ENCODE data around the gene CPLANE2.

The CPLANE2 gene

DNA sequence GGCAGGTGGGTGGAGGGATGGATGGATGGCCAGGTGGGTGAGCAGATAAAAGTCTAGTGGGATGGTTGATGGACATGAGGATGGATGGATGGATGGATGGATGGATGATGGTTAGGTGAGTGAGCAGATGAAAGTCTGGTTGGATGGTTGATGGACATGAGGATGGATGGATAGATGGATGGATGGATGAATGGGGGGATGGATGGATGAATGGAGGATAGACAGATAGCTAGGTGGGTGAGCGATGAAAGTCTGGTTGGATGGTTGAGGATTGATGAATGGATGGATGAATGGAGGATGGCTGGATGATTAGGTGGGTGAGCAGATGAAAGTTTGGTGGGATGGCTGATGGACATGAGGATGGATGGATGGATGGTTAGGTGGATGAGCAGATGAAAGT, 15.5 kb downstream of the CPLANE2 start:
- no peaks in the 10 kb centered on the region for H3K9me3 Mint-ChIP-seq
- TF ChIP-seq, protein P1, sequence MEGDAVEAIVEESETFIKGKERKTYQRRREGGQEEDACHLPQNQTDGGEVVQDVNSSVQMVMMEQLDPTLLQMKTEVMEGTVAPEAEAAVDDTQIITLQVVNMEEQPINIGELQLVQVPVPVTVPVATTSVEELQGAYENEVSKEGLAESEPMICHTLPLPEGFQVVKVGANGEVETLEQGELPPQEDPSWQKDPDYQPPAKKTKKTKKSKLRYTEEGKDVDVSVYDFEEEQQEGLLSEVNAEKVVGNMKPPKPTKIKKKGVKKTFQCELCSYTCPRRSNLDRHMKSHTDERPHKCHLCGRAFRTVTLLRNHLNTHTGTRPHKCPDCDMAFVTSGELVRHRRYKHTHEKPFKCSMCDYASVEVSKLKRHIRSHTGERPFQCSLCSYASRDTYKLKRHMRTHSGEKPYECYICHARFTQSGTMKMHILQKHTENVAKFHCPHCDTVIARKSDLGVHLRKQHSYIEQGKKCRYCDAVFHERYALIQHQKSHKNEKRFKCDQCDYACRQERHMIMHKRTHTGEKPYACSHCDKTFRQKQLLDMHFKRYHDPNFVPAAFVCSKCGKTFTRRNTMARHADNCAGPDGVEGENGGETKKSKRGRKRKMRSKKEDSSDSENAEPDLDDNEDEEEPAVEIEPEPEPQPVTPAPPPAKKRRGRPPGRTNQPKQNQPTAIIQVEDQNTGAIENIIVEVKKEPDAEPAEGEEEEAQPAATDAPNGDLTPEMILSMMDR (IDR thresholded peaks at IDR 0.05; ENCODE audit: unreplicated experiment in 3 of 3), result no peak
- no peak overlapping the region for H3K27ac Mint-ChIP-seq
- H3K4me1 Mint-ChIP-seq, result peaks cover 5% of the 10 kb centered on the region
- H3K27me3 Mint-ChIP-seq (ENCODE audit: low read depth), result peaks cover 54% of the 10 kb centered on the region
- no peak overlapping the region for H3K4me3 Mint-ChIP-seq
- no peaks in the 10 kb centered on the region for H3K36me3 Mint-ChIP-seq (ENCODE audit: low read depth)

DNA sequence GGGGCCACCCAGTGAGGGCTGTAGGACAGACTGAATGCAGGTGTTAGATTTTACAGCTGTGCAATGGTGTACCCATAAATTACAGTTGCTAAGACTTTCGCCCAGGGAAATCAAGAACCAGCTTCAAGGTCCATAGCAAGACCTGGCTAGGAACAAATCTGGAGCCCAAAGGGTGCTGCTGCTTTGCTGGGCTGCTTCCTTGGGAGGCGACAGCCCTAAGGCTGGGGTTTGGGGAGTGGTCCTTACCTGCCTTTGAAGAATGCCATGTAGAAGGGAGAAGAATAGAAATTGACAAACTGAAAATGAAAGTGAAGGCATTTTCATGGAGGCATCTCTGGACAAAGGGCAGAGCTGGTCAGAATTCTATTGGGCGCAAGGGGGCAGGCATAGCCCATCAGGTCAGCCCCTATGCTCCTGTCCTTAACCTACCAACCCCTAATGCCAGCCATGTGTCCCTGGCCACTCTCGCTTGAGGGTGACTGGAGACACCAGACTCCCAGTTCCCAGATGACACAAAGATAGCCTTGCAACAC, 16.9 kb downstream of the CPLANE2 start:
- peaks cover 43% of the 10 kb centered on the region for H3K27me3 Mint-ChIP-seq (ENCODE audit: low read depth)
- no peaks in the 10 kb centered on the region for H3K9me3 Mint-ChIP-seq
- no peak overlapping the region for H3K4me3 Mint-ChIP-seq
- no peak overlapping the region for H3K27ac Mint-ChIP-seq
- peaks cover 15% of the 10 kb centered on the region for H3K4me1 Mint-ChIP-seq
- H3K36me3 Mint-ChIP-seq (ENCODE audit: low read depth), result no peaks in the 10 kb centered on the region
- TF ChIP-seq, protein P1 (IDR thresholded peaks at IDR 0.05; ENCODE audit: unreplicated experiment in 3 of 3), result no peak

DNA sequence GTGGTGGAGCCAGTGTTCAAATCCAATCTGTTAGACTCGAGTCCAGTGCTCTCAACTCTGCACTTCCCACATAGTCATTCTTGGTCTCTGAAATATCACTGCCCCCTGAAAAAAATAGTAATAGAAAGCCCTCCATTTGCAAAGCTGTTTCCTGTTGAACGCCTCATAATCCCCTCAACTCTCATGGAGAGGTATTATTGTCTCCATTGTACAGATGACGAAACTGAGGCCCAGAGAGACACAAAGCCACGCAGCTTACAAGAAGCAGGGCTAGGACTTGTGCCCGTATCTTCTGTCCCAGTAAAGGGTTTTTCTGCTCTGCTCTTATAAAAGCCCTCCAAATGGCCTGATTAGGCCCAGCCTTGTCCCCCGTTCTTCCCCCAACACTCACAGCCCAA, 18.3 kb downstream of the CPLANE2 start:
- Mint-ChIP-seq H3K9me3 (no peaks in the 10 kb centered on the region), H3K4me3 (peak overlapping the region; percentile 30 to 89 (median 68)), H3K36me3 (ENCODE audit: low read depth) (no peaks in the 10 kb centered on the region), H3K4me1 (peaks cover 15% of the 10 kb centered on the region), H3K27ac (no peak overlapping the region), H3K27me3 (ENCODE audit: low read depth) (peaks cover 29% of the 10 kb centered on the region)
- TF ChIP-seq, protein P1 (IDR thresholded peaks at IDR 0.05; ENCODE audit: unreplicated experiment in 3 of 3), result no peak

DNA sequence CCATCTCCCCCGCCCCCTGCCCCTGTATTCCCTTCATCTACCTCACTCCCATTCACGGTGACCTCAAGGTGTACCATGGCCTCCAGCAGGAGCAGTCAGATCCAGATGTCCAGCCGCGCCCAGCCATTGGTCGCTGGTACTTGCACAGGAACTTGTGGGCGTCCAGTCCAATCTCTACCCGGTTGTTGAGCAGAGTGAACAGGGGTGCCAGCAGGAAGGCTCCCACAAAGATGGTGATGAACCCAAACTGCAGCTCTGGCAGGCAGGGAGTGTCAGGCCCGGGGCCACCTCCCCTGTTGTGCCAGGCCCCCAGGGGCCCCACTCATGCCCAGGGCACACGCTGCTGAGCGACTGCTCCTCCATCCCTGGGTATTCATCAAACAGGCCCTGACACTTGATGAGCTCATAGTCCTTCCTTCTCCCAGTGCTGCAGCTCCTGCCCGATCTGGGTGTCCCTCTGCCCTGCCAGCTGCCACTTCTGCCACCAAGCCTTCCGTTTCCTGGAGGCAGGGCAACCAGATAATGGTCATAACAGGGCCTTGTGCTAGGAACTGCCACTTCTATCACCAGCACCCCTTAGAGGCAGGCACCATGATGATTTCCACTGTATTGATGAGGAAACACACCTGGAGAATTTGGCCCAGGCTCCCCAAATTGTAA, 18.8 kb downstream of the CPLANE2 start:
- TF ChIP-seq, protein P1 (IDR thresholded peaks at IDR 0.05; ENCODE audit: unreplicated experiment in 3 of 3), result no peak
- no peaks in the 10 kb centered on the region for H3K9me3 Mint-ChIP-seq
- no peak overlapping the region for H3K27ac Mint-ChIP-seq
- H3K4me3 Mint-ChIP-seq, result peak overlapping the region; percentile 88 to 93 (median 89)
- peaks cover 15% of the 10 kb centered on the region for H3K4me1 Mint-ChIP-seq
- peaks cover 26% of the 10 kb centered on the region for H3K27me3 Mint-ChIP-seq (ENCODE audit: low read depth)
- H3K36me3 Mint-ChIP-seq (ENCODE audit: low read depth), result no peaks in the 10 kb centered on the region

DNA sequence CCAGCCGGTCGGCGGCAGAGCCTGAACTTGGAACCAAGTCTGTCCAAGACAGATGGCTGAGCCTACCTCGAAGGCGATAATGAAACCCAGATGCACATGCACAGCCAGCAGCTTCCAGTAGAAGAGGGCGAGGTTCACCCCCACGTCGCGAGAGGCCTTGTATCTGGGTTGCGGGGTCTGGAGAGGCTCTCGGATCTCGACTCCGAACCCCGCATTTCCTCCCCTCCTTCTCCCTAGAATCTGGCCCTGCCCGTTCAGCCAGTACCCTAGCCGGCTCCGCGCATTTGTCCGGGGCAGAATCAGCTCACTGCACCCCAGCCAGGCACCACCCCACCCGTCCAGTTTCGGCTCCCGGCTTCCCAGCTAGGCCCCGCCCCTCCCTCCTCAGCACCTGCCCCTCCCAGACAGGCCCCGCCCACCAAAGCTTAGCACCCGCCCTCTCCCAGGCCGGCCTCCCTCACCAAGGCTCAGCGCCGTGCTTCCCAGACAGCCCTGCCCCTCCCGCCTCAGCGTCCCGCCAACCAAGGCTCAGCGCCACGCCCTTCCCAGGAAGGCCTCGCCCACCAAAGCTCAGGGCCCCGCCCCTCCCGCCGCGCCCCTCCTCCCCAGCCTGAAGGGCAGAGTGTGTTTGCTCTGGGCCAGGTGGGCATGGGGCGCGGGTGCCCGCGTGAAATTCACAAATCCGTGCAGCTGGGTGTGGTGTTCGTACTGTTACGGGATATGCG, 19.8 kb downstream of the CPLANE2 start:
- Mint-ChIP-seq H3K4me3 (peak overlapping the region; percentile 88 to 93 (median 89)), H3K9me3 (no peaks in the 10 kb centered on the region), H3K4me1 (peaks cover 15% of the 10 kb centered on the region), H3K27me3 (ENCODE audit: low read depth) (peaks cover 26% of the 10 kb centered on the region), H3K36me3 (ENCODE audit: low read depth) (no peaks in the 10 kb centered on the region), H3K27ac (peak overlapping the region in 2 of 3 experiments; percentile 21 to 42)
- TF ChIP-seq, protein P1 (IDR thresholded peaks at IDR 0.05; ENCODE audit: unreplicated experiment in 3 of 3), result no peak
